ENCODE data around the gene TMEM151B.

Gene TMEM151B

DNA sequence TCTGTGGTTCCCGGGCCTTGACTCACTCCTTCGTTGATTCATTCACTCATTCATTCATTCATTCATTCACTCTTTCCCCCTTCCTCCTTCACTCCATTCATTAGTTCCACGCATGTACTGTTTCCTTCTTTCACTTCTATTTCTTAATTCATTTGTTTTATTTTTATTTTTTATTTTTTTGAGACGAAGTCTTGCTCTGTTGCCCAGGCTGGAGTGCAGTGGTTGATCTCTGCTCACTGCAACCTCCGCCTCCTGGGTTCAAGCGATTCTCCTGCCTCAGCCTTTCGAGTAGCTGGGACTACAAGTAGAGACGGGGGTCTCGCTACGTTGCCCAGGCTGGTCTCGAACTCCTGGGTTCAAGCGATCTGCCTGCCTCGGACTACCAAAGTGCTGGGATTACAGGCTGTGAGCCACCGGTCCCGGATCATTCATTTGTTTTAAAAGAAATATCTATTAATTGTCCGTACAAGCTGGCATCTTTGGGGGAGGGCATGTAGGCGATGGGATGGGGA is 4.5 kb upstream of the TMEM151B start:
- no peak for DNase-seq

DNA sequence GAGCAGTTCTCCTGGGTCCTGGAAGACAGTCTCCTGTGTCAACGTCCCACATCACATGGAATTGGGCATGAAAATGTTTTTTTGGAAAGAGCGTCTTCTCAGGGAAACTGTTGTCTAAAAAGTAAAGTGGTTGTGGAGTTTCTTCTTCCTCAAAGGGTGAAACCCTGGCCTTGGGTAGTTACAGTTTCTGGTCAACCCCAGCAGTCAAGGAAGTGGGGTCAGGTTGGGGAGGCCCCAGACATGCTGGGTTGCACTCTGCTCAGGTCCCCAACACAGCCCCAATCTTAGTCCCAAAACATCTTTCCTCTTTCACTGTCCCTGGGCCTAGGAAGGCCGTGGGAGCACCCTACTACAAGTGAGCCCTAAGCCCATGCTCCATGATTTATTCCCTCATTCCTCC is 3.9 kb upstream of the TMEM151B start:
- DNase-seq, result no peak

GRCh38 chr6:44267252-44267651 is 3.0 kb upstream of the TMEM151B start:
- DNase-seq, result no peak

- DNase-seq, result peak; percentile 86
Measured at GRCh38 chr6:44268095-44268628, 2.1 kb upstream of the TMEM151B start.

DNA sequence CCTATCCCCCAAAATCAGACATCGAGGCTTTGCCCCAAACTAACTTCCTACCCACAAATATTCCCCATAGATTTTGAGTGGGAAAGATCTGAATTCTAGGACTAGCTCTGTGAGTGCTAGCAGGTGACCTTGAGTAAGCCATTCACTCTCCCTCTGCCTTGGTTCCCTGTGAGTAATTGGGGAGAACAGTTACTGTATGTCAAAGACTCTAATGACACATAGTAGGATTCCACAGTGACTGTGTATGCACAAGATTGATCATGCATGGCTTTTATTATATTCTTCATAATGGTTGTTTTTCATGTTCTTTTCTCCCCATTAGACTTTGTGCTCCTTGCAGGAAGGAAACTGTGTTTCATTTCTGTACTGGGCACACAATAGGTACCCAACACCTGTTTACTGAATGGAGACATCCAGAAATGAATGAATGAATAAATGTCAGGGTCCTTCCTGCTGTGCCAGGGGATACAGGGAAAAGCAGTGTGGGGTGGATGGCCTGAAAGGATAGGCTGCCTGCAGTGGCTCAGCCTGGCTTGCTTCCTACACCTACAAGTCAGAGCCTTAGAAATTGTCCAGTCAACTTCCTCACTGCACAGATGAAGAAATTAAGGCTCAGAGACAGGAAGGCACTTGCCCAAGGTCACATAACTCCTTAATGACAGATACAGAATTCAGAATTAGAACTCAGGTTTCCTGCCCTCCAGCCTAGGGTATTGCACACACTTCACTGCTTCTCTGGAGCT is 901 bp upstream of the TMEM151B start:
- DNase-seq, result no peak

DNA sequence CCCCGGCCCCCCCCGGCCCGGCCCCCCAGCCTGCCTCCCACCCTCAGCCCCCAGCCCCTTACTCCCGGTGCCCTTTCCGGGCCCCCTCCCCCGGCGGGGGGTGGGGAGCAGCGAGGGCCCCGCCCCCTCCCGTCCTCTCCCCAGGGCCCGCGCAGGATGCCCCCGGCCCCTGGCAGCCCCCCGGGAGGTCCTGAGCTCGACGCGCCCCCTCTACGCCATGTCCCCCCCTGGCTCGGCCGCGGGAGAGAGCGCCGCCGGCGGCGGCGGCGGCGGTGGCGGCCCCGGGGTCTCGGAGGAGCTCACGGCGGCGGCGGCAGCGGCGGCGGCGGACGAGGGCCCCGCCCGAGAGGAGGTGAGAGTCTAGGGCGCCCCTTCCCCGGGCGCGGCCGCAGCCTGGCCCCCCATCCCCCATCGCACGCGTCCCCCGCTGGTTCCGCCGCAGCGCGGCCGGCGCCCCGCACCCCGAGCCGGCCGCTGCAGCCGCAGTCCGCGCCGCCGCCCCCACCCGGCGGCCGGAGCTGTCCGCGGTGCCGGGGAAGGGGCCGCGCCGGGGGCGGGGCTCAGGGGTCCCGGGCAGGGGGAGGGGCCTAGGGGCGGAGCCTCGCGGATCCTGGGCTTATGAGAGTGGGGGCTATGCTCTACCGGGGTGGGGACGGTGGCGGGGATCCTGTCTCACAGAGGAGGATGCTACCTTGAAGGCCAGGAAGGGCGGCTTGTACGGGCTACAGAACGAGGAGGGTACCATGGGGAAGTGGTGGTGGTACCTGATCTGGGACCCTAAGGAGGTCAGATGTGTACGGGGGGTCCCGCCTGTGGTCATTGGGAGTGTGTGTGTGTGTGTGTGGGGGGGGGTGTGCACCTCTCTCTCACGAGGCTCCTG is 516 bp downstream of the TMEM151B start:
- no peak for DNase-seq

GRCh38 chr6:44271406-44271723 is 1.1 kb downstream of the TMEM151B start:
- DNase-seq, result no peak

GRCh38 chr6:44271914-44272313 is 1.7 kb downstream of the TMEM151B start:
- DNase-seq, result no peak

DNA sequence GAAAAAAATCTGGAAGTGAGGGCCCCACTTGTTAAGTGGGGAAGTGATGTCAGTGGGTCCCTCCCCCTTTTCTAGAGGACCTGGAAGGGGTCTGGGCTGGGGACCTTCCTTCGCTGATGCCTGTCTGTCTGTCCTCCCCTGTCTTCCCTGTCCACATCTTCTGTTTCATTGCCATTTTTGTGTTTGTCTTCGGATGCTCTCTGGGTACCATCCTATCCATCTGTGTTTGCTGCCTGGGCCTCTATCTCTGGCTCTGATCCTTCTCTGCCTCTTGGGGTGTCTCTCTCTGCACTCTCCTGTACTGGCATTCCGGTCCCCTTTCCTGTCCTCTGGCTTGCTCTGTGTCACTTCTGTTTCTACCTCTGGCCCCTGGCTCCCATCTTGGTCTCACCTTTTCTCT is 2.3 kb downstream of the TMEM151B start:
- no peak for DNase-seq

- DNase-seq, result no peak
Measured at GRCh38 chr6:44272999-44273566, 2.8 kb downstream of the TMEM151B start.

DNA sequence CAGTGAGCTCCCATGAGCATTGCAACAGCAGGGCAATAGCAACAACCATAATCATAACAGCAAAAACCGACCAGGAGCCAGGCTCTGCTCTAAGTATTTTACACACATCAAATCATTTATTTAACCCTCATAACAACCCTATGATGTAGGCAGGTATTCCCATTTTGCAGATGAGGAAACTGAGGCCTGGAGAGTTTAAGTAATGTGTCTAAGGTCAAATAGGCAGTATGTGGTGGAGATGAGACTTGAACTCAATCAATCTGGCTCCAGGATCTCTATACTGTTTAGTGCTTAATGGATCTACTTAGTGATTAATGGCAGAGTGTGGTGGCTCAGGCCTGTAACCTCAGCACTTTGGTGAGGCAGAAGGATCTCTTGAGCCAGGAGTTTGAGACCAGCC is 3.4 kb downstream of the TMEM151B start:
- DNase-seq, result no peak

DNA sequence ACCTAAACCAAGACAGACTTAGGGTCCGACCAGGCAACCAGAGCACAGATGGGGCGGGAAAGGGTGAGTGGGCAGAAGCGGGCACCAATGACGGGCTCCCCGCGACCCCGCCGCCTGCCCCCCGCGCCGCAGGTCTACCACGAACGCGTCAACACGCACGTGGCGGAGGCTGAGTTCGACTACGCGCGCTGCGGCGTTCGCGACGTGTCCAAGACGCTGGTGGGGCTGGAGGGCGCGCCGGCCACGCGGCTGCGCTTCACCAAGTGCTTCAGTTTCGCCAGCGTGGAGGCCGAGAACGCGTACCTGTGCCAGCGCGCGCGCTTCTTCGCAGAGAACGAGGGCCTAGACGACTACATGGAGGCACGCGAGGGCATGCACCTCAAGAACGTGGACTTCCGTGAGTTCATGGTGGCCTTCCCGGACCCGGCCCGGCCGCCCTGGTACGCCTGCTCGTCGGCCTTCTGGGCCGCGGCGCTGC is 5.1 kb downstream of the TMEM151B start:
- no peak for DNase-seq

- peak; percentile 71 for DNase-seq
Measured at GRCh38 chr6:44275749-44276648, 5.7 kb downstream of the TMEM151B start.

GRCh38 chr6:44276667-44277640 is 6.7 kb downstream of the TMEM151B start:
- DNase-seq, result no peak

GRCh38 chr6:44277763-44278162 is 7.5 kb downstream of the TMEM151B start:
- DNase-seq, result no peak

GRCh38 chr6:44278315-44278714 is 8.1 kb downstream of the TMEM151B start:
- no peak for DNase-seq

- no peak for DNase-seq
Measured at GRCh38 chr6:44278774-44279697, 8.8 kb downstream of the TMEM151B start.

DNA sequence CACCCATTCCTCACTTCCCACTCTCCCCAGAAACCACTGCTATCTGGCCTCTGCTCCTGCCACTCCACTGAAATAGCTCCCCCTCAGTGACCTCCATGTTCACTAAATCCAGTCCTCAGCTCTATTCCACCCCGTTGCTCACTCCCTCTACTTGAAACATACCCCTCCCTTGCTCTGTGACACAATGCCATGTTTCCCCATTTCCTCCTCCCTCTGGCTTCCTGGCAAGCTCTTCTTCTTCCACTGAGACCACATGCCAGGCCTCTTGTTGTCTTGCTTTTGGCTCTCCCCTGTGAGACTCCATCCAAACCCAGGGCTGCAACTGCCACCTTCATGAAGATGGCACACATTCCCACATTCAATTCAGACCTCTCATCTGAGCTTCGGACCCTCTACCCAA is 13.9 kb downstream of the TMEM151B start:
- no peak for DNase-seq

GRCh38 chr6:44284867-44285266 is 14.6 kb downstream of the TMEM151B start:
- DNase-seq, result no peak

Measured in activated effector memory CD4-positive, alpha-beta T cell treated with anti-CD3 and anti-CD28 coated beads, Interleukin-2, amount 50 U/mL, for 16 hours (primary cell).